Endodermal cell (in vitro differentiated cells): ENCODE measurements around the gene THRA. TPM values are rescaled to one million over a fixed set of nuclear protein-coding genes. Genes with fewer than 3 reads are reported as not detected.

Experiments used
- DNase-seq: peaks from one replicate; pipeline ENCODE4 v3.0.0-alpha.2; 2017
- H3K27ac ChIP-seq: 2 replicates; pipeline ENCODE4 v1.5.1; 2013; ENCODE audit warnings: mild to moderate bottlenecking, low read depth, low read length, moderate library complexity
- H3K27me3 ChIP-seq: 2 replicates; pipeline ENCODE4 v1.6.1; 2013; ENCODE audit warnings: mild to moderate bottlenecking, low read length, moderate library complexity; ENCODE audit not compliant: insufficient read depth, control insufficient read depth, poor library complexity, severe bottlenecking
- H3K36me3 ChIP-seq: 2 replicates; pipeline ENCODE4 v1.7.0; 2013; ENCODE audit warnings: mild to moderate bottlenecking, low read length, moderate library complexity; ENCODE audit not compliant: control insufficient read depth, insufficient read depth
- H3K4me1 ChIP-seq: one replicate; pipeline ENCODE4 v1.7.0; 2013; ENCODE audit warnings: low read length; ENCODE audit not compliant: control insufficient read depth, insufficient read depth
- H3K4me3 ChIP-seq: 2 replicates; pipeline ENCODE4 v1.5.1; 2013; ENCODE audit warnings: mild to moderate bottlenecking, low read length, moderate library complexity
- H3K9ac ChIP-seq: 2 replicates; pipeline ENCODE4 v1.6.1; 2013; ENCODE audit warnings: mild to moderate bottlenecking, low read length, moderate library complexity; ENCODE audit not compliant: poor library complexity, severe bottlenecking; ENCODE audit errors: extremely low read depth
- H3K9me3 ChIP-seq: 2 replicates; pipeline ENCODE4 v1.6.1; 2013; ENCODE audit warnings: mild to moderate bottlenecking, low read length, moderate library complexity; ENCODE audit not compliant: control insufficient read depth
- H3K27ac Mint-ChIP-seq: 2 replicates; pipeline ENCODE4 v1.8.0; 2020; ENCODE audit warnings: mixed read lengths
- H3K27me3 Mint-ChIP-seq: 2 replicates; pipeline ENCODE4 v1.8.0; 2021; ENCODE audit warnings: mild to moderate bottlenecking, mixed read lengths; ENCODE audit not compliant: insufficient read depth
- H3K36me3 Mint-ChIP-seq: 2 replicates; pipeline ENCODE4 v1.8.0; 2020; ENCODE audit warnings: low read depth, mixed read lengths
- H3K4me1 Mint-ChIP-seq: 2 replicates; pipeline ENCODE4 v1.8.0; 2020; ENCODE audit warnings: mixed read lengths
- H3K4me3 Mint-ChIP-seq: 2 replicates; pipeline ENCODE4 v1.8.0; 2020; ENCODE audit warnings: mild to moderate bottlenecking, moderate library complexity, mixed read lengths
- H3K9me3 Mint-ChIP-seq: 2 replicates; pipeline ENCODE4 v1.8.0; 2020; ENCODE audit warnings: mild to moderate bottlenecking, mixed read lengths
- WGBS, 2 experiments: methylation state at CpG; one replicate each; pipeline versions ENCODE4 v1.1.5 to v1.1.7; 2013; ENCODE audit warnings: missing lambda C conversion rate in 2 of 2, mixed read lengths in 1 of 2; ENCODE audit not compliant: insufficient coverage in 1 of 2, insufficient read length in 1 of 2; 5-methylcytosine and 5-hydroxymethylcytosine counted together
- total RNA-seq, 2 donors: library from RNA; stranded (reverse); fragmentation: NEBNext Ultra II Directional in 1 of 2; extraction: Animal tissue kit (Norgen Biotek cat#: 25700) in 1 of 2; gene quantifications; 2 replicates in 1 of 2; 3 replicates in 1 of 2; pipeline ENCODE4 v1.2.1, GENCODE V29; 2021
- TF ChIP-seq, protein P1 (sequence below): fragments of 200-600 bp; sonication (generic); conservative IDR thresholded peaks from 2 replicates; pipeline ENCODE4 v1.5.0; 2021; ENCODE audit warnings: antibody characterized with exemption, mild to moderate bottlenecking

Gene THRA
- total RNA-seq, 2 donors from 2014 or later = 12.7 to 14.4 TPM

DNA sequence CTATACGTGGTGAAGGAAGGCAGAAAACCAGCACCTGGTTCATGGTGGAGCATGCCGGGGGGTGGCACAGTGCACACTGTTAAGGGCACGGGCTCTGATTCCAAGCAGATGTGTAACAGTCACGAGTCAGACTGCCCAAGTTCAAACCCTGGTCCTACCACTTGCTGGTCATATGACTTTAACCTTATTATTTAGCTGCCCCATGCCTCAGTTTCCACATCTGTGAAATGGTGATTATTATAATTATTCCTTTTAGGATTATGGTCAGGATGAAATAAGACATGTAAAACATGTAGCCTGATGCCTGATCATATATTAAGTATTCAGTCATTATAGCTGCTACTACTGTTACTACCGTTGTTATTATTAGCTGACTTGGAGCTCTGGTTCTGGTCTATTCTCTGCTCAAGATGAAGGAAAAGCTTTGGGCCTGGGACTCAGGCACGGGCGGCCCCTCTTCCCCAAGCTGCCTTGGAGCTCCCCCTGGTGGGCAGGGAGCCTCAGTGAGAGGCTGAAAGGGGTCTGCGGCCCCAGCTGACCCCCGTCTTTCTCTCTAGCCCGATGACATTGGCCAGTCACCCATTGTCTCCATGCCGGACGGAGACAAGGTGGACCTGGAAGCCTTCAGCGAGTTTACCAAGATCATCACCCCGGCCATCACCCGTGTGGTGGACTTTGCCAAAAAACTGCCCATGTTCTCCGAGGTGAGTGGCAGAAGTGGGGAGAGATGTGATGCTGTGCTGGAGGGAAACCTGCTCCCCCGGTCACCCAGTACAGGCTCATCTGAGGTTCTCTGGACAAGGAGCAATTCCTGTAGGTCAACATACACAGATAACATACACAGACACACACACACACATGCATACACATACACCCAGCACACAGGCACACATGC is 23.6 kb downstream of the THRA start:
- no peak overlapping the region for H3K4me3 Mint-ChIP-seq
- Histone ChIP-seq H3K4me1 (no peaks in the 10 kb centered on the region), H3K9me3 (no peaks in the 10 kb centered on the region), H3K36me3 (peaks cover 14% of the 10 kb centered on the region), H3K9ac (no peak overlapping the region), H3K27ac (no peak overlapping the region), H3K4me3 (no peak overlapping the region), H3K27me3 (no peaks in the 10 kb centered on the region)
- TF ChIP-seq, protein P1, sequence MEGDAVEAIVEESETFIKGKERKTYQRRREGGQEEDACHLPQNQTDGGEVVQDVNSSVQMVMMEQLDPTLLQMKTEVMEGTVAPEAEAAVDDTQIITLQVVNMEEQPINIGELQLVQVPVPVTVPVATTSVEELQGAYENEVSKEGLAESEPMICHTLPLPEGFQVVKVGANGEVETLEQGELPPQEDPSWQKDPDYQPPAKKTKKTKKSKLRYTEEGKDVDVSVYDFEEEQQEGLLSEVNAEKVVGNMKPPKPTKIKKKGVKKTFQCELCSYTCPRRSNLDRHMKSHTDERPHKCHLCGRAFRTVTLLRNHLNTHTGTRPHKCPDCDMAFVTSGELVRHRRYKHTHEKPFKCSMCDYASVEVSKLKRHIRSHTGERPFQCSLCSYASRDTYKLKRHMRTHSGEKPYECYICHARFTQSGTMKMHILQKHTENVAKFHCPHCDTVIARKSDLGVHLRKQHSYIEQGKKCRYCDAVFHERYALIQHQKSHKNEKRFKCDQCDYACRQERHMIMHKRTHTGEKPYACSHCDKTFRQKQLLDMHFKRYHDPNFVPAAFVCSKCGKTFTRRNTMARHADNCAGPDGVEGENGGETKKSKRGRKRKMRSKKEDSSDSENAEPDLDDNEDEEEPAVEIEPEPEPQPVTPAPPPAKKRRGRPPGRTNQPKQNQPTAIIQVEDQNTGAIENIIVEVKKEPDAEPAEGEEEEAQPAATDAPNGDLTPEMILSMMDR = peak; percentile 98
- WGBS, 2 experiments = 72 to 78% methylated on average over 16 to 17 of the region's 17 CpGs
- H3K27me3 Mint-ChIP-seq = no peaks in the 10 kb centered on the region
- peak; percentile 95 for DNase-seq
- H3K27ac Mint-ChIP-seq = no peak overlapping the region
- no peaks in the 10 kb centered on the region for H3K9me3 Mint-ChIP-seq
- H3K36me3 Mint-ChIP-seq = peaks cover 37% of the 10 kb centered on the region
- no peaks in the 10 kb centered on the region for H3K4me1 Mint-ChIP-seq

DNA sequence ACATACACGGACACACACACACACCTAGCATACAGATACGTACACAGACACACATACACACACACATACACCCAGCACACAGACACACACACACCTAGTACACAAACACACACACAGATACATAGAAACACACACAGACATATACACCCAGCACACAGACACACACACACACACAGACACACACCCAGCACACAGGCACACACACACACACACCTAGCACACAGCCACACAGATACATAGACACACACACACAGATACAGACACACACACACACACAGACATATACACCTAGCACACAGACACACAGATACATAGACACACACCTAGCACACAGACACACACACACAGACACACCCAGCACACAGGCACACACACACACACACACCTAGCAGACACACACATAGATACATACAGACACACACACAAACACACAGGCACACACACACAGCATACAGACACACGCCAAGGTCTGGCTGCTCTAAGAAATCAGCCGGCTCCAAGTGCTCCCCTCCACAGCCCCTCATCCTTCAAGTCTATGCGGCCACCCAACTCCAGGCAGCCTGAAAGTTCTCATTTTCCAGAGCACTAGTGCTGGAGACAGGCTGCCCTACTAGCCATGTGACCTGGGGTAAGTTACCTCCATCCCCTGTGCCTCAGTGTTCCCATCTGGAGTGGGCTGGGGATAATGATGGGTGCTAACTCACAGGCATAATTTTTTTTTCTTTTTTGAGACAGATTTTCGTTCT is 24.5 kb downstream of the THRA start:
- 82 to 93% methylated on average over 2 to 6 of the region's 6 CpGs for WGBS, 2 experiments

More for the DNA sequence above, 24.5 kb downstream of the THRA start:
- Histone ChIP-seq H3K9me3 (no peaks in the 10 kb centered on the region), H3K27me3 (no peaks in the 10 kb centered on the region), H3K36me3 (peaks cover 14% of the 10 kb centered on the region), H3K4me3 (no peak overlapping the region), H3K27ac (no peak overlapping the region), H3K4me1 (no peaks in the 10 kb centered on the region), H3K9ac (no peak overlapping the region)
- TF ChIP-seq, protein P1 = no peak
- H3K4me3 Mint-ChIP-seq = no peak overlapping the region
- no peaks in the 10 kb centered on the region for H3K9me3 Mint-ChIP-seq
- H3K4me1 Mint-ChIP-seq = no peaks in the 10 kb centered on the region
- no peaks in the 10 kb centered on the region for H3K27me3 Mint-ChIP-seq
- peaks cover 37% of the 10 kb centered on the region for H3K36me3 Mint-ChIP-seq
- no peak for DNase-seq
- no peak overlapping the region for H3K27ac Mint-ChIP-seq
